NB4 (cell line): ENCODE data around the gene ATP10A.

Source experiments
- DNase-seq: peaks from one replicate; pipeline ENCODE4 v3.0.0; 2010; ENCODE audit warnings: low read depth
- H3K4me3 ChIP-seq: one replicate; pipeline ENCODE4 v1.5.1; 2011; ENCODE audit warnings: mild to moderate bottlenecking, low read depth, low read length, moderate library complexity
- MYC ChIP-seq: IDR thresholded peaks from 2 replicates; pipeline ENCODE4 v1.6.1; 2011; ENCODE audit warnings: low read depth, low read length
- POLR2A ChIP-seq: IDR thresholded peaks from 2 replicates; pipeline ENCODE4 v1.6.1; 2011; ENCODE audit warnings: mild to moderate bottlenecking; ENCODE audit not compliant: insufficient read length; ENCODE audit errors: extremely low read depth
- TF ChIP-seq, protein P1 (sequence below): IDR thresholded peaks from 2 replicates; pipeline ENCODE4 v1.6.1; 2011; ENCODE audit warnings: low read depth, low read length
- TF ChIP-seq, protein P2 (sequence below): IDR thresholded peaks from one replicate; pipeline ENCODE4 v1.5.1; 2012; ENCODE audit warnings: low read depth, low read length

The ATP10A gene, protein sequence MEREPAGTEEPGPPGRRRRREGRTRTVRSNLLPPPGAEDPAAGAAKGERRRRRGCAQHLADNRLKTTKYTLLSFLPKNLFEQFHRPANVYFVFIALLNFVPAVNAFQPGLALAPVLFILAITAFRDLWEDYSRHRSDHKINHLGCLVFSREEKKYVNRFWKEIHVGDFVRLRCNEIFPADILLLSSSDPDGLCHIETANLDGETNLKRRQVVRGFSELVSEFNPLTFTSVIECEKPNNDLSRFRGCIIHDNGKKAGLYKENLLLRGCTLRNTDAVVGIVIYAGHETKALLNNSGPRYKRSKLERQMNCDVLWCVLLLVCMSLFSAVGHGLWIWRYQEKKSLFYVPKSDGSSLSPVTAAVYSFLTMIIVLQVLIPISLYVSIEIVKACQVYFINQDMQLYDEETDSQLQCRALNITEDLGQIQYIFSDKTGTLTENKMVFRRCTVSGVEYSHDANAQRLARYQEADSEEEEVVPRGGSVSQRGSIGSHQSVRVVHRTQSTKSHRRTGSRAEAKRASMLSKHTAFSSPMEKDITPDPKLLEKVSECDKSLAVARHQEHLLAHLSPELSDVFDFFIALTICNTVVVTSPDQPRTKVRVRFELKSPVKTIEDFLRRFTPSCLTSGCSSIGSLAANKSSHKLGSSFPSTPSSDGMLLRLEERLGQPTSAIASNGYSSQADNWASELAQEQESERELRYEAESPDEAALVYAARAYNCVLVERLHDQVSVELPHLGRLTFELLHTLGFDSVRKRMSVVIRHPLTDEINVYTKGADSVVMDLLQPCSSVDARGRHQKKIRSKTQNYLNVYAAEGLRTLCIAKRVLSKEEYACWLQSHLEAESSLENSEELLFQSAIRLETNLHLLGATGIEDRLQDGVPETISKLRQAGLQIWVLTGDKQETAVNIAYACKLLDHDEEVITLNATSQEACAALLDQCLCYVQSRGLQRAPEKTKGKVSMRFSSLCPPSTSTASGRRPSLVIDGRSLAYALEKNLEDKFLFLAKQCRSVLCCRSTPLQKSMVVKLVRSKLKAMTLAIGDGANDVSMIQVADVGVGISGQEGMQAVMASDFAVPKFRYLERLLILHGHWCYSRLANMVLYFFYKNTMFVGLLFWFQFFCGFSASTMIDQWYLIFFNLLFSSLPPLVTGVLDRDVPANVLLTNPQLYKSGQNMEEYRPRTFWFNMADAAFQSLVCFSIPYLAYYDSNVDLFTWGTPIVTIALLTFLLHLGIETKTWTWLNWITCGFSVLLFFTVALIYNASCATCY (N-terminal part only)

DNA sequence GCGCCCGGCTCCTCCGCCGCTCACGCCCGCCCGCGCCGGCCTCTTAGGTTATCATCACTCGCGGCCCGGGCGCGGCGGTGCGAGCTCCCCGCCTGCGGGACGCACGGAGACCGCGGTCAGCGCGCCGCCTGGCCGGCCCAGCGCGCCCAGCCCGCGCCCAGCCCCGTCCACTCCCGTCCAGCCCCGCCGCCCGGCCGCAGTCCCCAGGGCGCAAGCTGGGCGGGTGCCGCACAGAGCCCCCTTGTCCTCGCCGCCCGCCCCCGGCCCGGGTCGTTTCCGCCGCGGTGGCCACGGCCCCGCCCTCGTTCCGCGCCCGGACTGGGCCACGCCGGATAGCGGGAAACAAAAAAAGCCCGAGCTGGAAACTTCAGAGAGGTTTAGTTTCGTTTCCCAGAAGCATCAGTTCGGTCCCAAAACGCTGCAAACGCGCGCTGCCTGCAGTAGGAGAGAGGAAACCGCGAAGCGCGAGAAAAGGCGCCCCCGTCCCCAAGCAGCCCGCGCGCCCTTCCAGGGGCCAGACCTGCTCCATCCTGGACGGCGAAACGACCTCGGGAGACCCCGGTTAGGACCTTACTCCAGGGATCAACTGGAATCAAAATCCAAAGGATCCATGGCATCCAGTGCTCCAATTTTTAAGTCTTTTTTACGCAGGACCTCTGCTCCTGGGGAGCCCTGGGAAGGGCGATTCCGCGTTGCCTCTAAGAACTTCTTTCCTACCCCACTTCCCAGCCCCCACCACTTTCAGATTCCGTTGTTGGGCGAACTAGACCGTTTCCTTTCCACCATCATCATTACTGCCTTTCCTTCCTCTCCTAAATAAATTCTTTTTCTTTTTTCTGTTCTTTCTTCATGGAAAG lies at the start of gene ATP10A:
Gene ATP10A (minus strand): TSS at position 217 of the 857 bp plus-strand sequence. CDS start 231 bp downstream, outside the sequence.
- TF ChIP-seq MYC (no peak), POLR2A (no peak)
- TF ChIP-seq, protein P1, sequence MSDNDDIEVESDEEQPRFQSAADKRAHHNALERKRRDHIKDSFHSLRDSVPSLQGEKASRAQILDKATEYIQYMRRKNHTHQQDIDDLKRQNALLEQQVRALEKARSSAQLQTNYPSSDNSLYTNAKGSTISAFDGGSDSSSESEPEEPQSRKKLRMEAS, result no peak
- TF ChIP-seq, protein P2, sequence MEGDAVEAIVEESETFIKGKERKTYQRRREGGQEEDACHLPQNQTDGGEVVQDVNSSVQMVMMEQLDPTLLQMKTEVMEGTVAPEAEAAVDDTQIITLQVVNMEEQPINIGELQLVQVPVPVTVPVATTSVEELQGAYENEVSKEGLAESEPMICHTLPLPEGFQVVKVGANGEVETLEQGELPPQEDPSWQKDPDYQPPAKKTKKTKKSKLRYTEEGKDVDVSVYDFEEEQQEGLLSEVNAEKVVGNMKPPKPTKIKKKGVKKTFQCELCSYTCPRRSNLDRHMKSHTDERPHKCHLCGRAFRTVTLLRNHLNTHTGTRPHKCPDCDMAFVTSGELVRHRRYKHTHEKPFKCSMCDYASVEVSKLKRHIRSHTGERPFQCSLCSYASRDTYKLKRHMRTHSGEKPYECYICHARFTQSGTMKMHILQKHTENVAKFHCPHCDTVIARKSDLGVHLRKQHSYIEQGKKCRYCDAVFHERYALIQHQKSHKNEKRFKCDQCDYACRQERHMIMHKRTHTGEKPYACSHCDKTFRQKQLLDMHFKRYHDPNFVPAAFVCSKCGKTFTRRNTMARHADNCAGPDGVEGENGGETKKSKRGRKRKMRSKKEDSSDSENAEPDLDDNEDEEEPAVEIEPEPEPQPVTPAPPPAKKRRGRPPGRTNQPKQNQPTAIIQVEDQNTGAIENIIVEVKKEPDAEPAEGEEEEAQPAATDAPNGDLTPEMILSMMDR, result no peak
- no peak within 1 kb of the TSS for H3K4me3 ChIP-seq
- DNase-seq, result no peak

DNA sequence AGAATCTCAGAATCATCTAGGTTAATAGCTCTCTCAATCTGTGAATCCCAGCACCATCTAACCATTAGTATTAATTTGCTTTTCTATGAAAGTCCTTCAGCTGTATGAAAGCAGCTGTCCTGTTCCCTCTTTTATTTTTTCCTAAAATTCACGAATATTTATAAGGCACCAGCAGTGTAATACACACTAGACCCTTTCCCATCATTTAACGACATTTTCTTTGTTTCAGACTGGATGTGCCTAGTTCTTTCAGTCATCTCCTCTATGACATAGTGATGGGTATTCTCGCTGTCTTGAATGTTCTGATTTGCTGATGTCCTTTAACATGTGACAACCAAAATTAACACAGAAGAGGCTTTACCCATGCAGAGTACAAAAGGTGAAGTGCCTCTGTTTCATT lies 48.9 kb upstream of the ATP10A start:
- TF ChIP-seq, protein P1, result no peak
- no peak for DNase-seq
- no peak overlapping the region for H3K4me3 ChIP-seq

DNA sequence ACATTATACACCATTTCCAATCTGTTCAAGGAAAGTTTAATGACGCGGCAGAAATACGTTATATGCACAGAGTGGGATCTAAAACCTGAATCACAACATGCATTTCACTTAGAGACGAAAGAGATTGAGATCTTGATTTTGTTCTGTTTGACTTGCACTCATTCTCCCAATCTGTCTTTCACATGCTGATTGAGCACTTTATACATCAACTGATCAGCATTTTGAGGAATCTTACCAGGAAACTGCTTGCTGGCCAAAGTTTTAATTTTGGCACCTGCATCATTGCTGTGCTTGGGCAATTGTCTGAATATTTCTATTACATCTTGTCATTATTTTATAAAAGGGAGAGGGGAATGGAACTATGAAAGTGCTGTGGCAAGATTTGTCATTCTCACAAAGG lies 47.7 kb upstream of the ATP10A start:
- TF ChIP-seq POLR2A, result no peak
- TF ChIP-seq MYC, result no peak
- TF ChIP-seq, protein P2, result no peak
- TF ChIP-seq, protein P1, result no peak
- no peak for DNase-seq
- H3K4me3 ChIP-seq, result no peak overlapping the region

DNA sequence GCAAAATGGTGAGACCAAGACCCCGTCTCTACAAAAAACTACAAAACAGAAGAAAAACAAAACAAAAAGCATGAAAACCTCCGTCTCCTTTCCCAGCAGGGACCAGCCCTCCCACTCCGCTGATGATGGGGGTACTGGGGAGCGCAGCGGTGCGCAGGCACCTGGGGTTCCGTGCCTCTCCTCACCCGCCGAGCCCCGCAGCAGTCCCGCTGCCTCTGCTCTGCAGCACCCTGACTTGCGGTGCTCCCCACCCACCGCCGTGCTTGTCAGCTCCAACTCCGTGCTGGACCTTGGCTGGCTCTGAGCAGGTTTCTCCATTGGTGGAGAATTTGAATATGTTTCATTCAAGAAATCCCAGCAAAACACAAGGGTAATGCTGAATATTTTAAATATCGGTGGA lies 46.7 kb upstream of the ATP10A start:
- TF ChIP-seq, protein P2, result no peak
- TF ChIP-seq MYC (no peak), POLR2A (no peak)
- TF ChIP-seq, protein P1, result no peak
- no peak overlapping the region for H3K4me3 ChIP-seq
- no peak for DNase-seq

DNA sequence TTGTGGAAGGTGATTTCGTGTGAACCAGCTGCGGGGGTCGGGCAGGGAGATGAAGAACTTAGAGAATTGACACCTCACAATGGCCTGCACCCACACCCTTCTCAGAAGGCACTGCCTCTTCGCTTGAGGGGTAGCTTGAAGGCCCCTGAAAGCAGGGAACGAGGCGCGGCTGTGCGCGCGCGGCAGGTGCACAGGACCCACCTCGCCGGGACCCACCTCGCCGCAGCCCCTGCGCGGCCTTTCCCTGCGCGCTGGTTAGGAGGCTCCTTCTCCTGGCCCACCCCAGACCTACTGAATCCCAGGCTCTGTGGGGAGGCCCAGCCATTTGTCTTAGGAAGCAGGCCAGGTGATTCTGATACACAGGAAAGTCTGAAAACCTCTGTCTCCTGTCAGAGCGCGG lies 46.2 kb upstream of the ATP10A start:
- no peak for TF ChIP-seq POLR2A
- TF ChIP-seq MYC, result no peak
- TF ChIP-seq, protein P1, result no peak
- TF ChIP-seq, protein P2, result no peak
- no peak for DNase-seq
- H3K4me3 ChIP-seq, result no peak overlapping the region
